Prostate gland (tissue), 2 donors: ENCODE data around the gene NEGR1.

ENCODE experiments used
- POLR2AphosphoS5 ChIP-seq: sonication (generic); formaldehyde crosslinking; IDR thresholded peaks from one replicate; pipeline ENCODE4 v1.6.1; 2017; ENCODE audit warnings: antibody characterized with exemption
- TF ChIP-seq, protein P1 (sequence below), 4 experiments: fragments of 200-600 bp in 2 of 4; fragments of 450-650 bp in 2 of 4; sonication (generic) in 2 of 4; IDR thresholded peaks; 1 replicate in 3 of 4; 2 replicates in 1 of 4; pipeline ENCODE4 v1.5.1; 2016 to 2019; ENCODE audit warnings: antibody characterized with exemption in 4 of 4, mild to moderate bottlenecking in 2 of 4, moderate library complexity in 2 of 4

DNA sequence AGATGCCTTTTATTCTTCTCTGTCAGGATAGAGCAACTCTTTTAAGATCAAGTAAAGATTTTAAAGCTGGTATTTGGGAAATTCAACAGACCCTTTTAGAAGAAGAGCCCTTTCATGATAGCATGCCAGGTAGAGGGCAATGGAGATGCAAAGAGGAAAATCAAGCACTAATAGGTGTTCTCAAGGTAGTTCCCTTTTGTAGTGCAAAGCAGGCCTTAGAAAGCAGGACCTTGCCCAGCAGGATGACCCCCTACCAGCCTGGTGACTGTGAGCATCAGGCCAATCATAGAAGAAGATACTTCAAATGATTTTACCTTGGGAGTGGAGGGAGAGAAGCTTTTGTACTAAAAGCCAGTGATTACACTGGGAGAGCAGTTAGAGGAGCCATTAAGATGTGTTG lies 820.1 kb downstream of the NEGR1 start:
- TF ChIP-seq, protein P1, sequence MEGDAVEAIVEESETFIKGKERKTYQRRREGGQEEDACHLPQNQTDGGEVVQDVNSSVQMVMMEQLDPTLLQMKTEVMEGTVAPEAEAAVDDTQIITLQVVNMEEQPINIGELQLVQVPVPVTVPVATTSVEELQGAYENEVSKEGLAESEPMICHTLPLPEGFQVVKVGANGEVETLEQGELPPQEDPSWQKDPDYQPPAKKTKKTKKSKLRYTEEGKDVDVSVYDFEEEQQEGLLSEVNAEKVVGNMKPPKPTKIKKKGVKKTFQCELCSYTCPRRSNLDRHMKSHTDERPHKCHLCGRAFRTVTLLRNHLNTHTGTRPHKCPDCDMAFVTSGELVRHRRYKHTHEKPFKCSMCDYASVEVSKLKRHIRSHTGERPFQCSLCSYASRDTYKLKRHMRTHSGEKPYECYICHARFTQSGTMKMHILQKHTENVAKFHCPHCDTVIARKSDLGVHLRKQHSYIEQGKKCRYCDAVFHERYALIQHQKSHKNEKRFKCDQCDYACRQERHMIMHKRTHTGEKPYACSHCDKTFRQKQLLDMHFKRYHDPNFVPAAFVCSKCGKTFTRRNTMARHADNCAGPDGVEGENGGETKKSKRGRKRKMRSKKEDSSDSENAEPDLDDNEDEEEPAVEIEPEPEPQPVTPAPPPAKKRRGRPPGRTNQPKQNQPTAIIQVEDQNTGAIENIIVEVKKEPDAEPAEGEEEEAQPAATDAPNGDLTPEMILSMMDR (IDR thresholded peaks at IDR 0.05) = no peak
- TF ChIP-seq POLR2AphosphoS5 = no peak
